ENCODE data around the gene GABARAP. TPM values are rescaled to one million over a fixed set of nuclear protein-coding genes. Genes with fewer than 3 reads are reported as not detected.
A peak's percentile ranks its signal among the peaks of the same experiment; 100 is the strongest.

Gene GABARAP
- total RNA-seq, 1 experiment from 2014 or later: 140 TPM

DNA sequence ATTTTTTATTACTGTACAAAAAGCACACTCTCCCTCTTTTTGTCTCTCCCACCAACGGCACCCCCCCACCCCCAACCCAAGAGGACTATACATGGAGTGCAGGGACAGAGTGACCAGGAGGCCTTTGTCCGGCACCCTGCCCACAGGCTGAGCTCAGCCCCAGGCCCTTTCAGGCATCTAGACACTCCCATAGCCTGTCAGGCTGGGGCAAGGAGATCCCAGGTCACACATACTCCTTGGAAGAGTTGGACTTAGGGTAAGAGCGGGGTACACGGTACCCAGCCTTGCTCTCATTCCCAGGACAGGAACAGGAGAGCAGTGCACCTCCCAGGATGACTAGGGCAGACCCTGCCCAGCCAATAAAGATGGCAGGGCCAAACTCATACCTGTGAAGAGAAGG lies 17.9 kb upstream of the GABARAP start:
- DNase-seq: no peak
- Histone ChIP-seq H3K27me3 (replicated peaks; ENCODE audit: control insufficient read depth, insufficient read depth, low read length) (no peaks in the 10 kb centered on the region), H3K4me1 (peaks cover 26% of the 10 kb centered on the region), H3K9me3 (no peaks in the 10 kb centered on the region), H3K36me3 (ENCODE audit: control insufficient read depth, insufficient read depth, low read length) (peaks cover 2% of the 10 kb centered on the region), H3K4me3 (ENCODE audit: low read depth, low read length) (peak overlapping the region; percentile 98)
- TF ChIP-seq, protein P1, sequence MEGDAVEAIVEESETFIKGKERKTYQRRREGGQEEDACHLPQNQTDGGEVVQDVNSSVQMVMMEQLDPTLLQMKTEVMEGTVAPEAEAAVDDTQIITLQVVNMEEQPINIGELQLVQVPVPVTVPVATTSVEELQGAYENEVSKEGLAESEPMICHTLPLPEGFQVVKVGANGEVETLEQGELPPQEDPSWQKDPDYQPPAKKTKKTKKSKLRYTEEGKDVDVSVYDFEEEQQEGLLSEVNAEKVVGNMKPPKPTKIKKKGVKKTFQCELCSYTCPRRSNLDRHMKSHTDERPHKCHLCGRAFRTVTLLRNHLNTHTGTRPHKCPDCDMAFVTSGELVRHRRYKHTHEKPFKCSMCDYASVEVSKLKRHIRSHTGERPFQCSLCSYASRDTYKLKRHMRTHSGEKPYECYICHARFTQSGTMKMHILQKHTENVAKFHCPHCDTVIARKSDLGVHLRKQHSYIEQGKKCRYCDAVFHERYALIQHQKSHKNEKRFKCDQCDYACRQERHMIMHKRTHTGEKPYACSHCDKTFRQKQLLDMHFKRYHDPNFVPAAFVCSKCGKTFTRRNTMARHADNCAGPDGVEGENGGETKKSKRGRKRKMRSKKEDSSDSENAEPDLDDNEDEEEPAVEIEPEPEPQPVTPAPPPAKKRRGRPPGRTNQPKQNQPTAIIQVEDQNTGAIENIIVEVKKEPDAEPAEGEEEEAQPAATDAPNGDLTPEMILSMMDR (IDR thresholded peaks at IDR 0.05; ENCODE audit: insufficient read depth in 1 of 2, low read depth in 1 of 2, low read length in 1 of 2, severe bottlenecking in 1 of 2, unreplicated experiment in 1 of 2): no peak
- POLR2A ChIA-PET: no interaction called here
- Mint-ChIP-seq H3K4me3 (ENCODE audit: unreplicated experiment) (peak overlapping the region; percentile 99), H3K36me3 (ENCODE audit: insufficient read depth, unreplicated experiment) (peaks cover 83% of the 10 kb centered on the region), H3K4me1 (ENCODE audit: low read depth, unreplicated experiment) (peaks cover 9% of the 10 kb centered on the region), H3K9me3 (ENCODE audit: unreplicated experiment) (no peaks in the 10 kb centered on the region), H3K27ac (ENCODE audit: unreplicated experiment) (peak overlapping the region; percentile 97), H3K27me3 (ENCODE audit: insufficient read depth, unreplicated experiment) (no peaks in the 10 kb centered on the region)
- intact Hi-C loops (cut with micrococcal nuclease; ENCODE audit: unreplicated experiment): no loop called here
- no TSS peak for BruUV-seq (replicated peaks)
- CTCF ChIA-PET: no interaction called here

DNA sequence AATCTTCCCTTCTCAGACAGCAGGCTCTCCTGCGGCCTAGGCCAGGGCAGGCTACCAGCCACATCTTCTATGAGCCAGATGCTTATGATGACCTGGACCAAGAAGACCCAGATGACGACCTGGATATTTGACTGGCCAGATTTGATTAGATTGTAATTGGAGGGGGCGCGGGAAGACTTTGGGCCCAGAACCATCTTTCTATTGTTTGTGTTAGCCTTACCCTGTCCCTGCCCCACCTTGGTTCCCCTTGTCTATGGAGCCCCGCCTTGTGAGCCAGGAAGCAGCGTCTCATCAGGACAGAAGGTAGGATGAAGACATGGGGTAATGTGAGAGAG lies 17.3 kb upstream of the GABARAP start:
- H3K9me3 ChIP-seq: no peaks in the 10 kb centered on the region
- H3K4me1 ChIP-seq: peaks cover 24% of the 10 kb centered on the region
- no peak overlapping the region for H3K4me3 ChIP-seq (ENCODE audit: low read depth, low read length)
- Mint-ChIP-seq H3K36me3 (ENCODE audit: insufficient read depth, unreplicated experiment) (peaks cover 89% of the 10 kb centered on the region), H3K27ac (ENCODE audit: unreplicated experiment) (no peak overlapping the region), H3K4me3 (ENCODE audit: unreplicated experiment) (peak overlapping the region; percentile 99), H3K9me3 (ENCODE audit: unreplicated experiment) (no peaks in the 10 kb centered on the region), H3K27me3 (ENCODE audit: insufficient read depth, unreplicated experiment) (no peaks in the 10 kb centered on the region), H3K4me1 (ENCODE audit: low read depth, unreplicated experiment) (peaks cover 9% of the 10 kb centered on the region)
- POLR2A ChIA-PET: interaction anchor here (0.7 kb wide), 1 partner anchor 145 kb away, joined by 4 read pairs; the partner anchor contains the start of gene ASGR2
- BruUV-seq (replicated peaks): no TSS peak
- intact Hi-C loops (cut with micrococcal nuclease; ENCODE audit: unreplicated experiment): no loop called here
- H3K27me3 ChIP-seq (replicated peaks; ENCODE audit: control insufficient read depth, insufficient read depth, low read length): no peaks in the 10 kb centered on the region
- H3K36me3 ChIP-seq (ENCODE audit: control insufficient read depth, insufficient read depth, low read length): peaks cover 2% of the 10 kb centered on the region
- TF ChIP-seq, protein P1 (IDR thresholded peaks at IDR 0.05; ENCODE audit: insufficient read depth in 1 of 2, low read depth in 1 of 2, low read length in 1 of 2, severe bottlenecking in 1 of 2, unreplicated experiment in 1 of 2): no peak
- CTCF ChIA-PET: no interaction called here
- no peak for DNase-seq

DNA sequence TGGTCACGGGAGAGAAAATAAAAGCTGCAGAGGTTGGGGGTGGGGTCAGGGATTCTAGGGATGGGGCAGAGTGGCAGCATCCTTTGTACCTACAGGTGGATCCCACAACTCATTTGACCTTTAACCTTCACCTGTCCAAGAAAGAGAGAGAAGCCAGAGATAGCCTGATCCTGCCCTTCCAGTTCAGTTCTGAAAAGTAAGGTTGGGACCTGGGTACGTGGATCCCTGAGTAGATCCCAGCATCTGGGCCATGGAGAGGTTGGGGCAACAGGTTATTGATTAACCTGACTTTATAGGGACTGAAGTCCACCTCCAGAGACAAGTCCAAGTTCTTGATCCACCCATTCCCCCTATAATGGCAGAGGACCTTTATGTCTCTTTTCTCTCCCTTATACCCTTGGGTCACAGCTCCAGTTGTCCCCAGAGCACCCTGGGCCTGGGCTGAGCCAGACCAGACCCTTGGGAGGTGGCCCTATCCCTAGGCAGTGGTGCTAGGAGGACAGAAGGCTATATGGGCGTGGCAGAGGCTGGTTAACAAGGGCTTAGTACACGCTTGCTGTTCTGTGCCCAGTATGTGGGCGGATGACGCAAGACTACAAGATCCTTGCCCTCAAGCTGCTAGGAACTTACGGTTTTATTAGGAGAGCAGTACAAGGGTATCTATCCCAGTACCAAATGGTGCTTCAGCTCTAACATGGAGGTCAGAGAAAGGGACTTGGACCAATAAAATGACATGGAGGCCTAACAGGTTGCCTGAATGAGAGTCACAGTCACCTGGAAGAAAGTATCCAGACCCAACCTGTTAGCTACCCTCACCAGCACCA lies 16.7 kb upstream of the GABARAP start:
- BruUV-seq (replicated peaks): no TSS peak
- Histone ChIP-seq H3K36me3 (ENCODE audit: control insufficient read depth, insufficient read depth, low read length) (peaks cover 2% of the 10 kb centered on the region), H3K4me1 (peaks cover 21% of the 10 kb centered on the region), H3K27me3 (replicated peaks; ENCODE audit: control insufficient read depth, insufficient read depth, low read length) (no peaks in the 10 kb centered on the region), H3K9me3 (no peaks in the 10 kb centered on the region), H3K4me3 (ENCODE audit: low read depth, low read length) (no peak overlapping the region)
- Mint-ChIP-seq H3K4me3 (ENCODE audit: unreplicated experiment) (peak overlapping the region; percentile 99), H3K4me1 (ENCODE audit: low read depth, unreplicated experiment) (peaks cover 6% of the 10 kb centered on the region), H3K27ac (ENCODE audit: unreplicated experiment) (no peak overlapping the region), H3K27me3 (ENCODE audit: insufficient read depth, unreplicated experiment) (no peaks in the 10 kb centered on the region), H3K9me3 (ENCODE audit: unreplicated experiment) (no peaks in the 10 kb centered on the region), H3K36me3 (ENCODE audit: insufficient read depth, unreplicated experiment) (peaks cover 90% of the 10 kb centered on the region)
- ChIA-PET POLR2A (interaction anchor here (0.7 to 1.1 kb wide), 2 partner anchors 71 to 145 kb away, joined by 3 to 4 read pairs; partner anchors contain the start of gene ASGR2), CTCF (interaction anchor here (1.0 kb wide), 1 partner anchor 20 kb away, joined by 4 read pairs; the partner anchor contains the start of gene PHF23)
- peak in 1 of 2 experiments; percentile 49 for DNase-seq
- TF ChIP-seq, protein P1 (IDR thresholded peaks at IDR 0.05; ENCODE audit: insufficient read depth in 1 of 2, low read depth in 1 of 2, low read length in 1 of 2, severe bottlenecking in 1 of 2, unreplicated experiment in 1 of 2): no peak
- intact Hi-C loops (cut with micrococcal nuclease; ENCODE audit: unreplicated experiment): no loop called here

Measured in Caco-2 (cell line).